CD14-positive monocyte (primary cell): ENCODE measurements around the gene ADORA3. TPM values are rescaled to one million over a fixed set of nuclear protein-coding genes. Genes with fewer than 3 reads are reported as not detected.

Source experiments
- DNase-seq, 3 donors: peaks; one replicate each; pipeline ENCODE4 v3.0.0-alpha.2; 2011 to 2022
- H2AFZ ChIP-seq: 2 replicates; pipeline ENCODE4 v1.6.0; 2012; ENCODE audit warnings: mild to moderate bottlenecking, low read depth, low read length, inconsistent platforms; ENCODE audit not compliant: insufficient read depth, poor library complexity, severe bottlenecking
- H3K27ac ChIP-seq, 2 donors: 1 replicate in 1 of 2; 2 replicates in 1 of 2; pipeline ENCODE4 v1.5.1; 2012 to 2013; ENCODE audit warnings: low read length in 2 of 2, control low read depth in 1 of 2, inconsistent platforms in 1 of 2, low read depth in 1 of 2, mild to moderate bottlenecking in 1 of 2
- H3K27me3 ChIP-seq, 2 donors: one replicate each; pipeline versions ENCODE4 v1.6.0 to v1.6.1; 2011 to 2013; ENCODE audit warnings: low read length in 2 of 2; ENCODE audit not compliant: control insufficient read depth in 2 of 2, insufficient read depth in 2 of 2
- H3K36me3 ChIP-seq, 2 donors: replicated peaks in 1 of 2; 1 replicate in 1 of 2; 2 replicates in 1 of 2; pipeline versions ENCODE4 v1.5.1 to v1.6.1; 2012 to 2013; ENCODE audit warnings: low read length in 2 of 2, control low read depth in 1 of 2, inconsistent platforms in 1 of 2, mild to moderate bottlenecking in 1 of 2; ENCODE audit not compliant: insufficient read depth in 2 of 2, control insufficient read depth in 1 of 2
- H3K4me1 ChIP-seq, 2 donors: 1 replicate in 1 of 2; 2 replicates in 1 of 2; pipeline versions ENCODE4 v1.5.1 to v1.6.1; 2012 to 2013; ENCODE audit warnings: low read length in 2 of 2, control low read depth in 1 of 2, inconsistent platforms in 1 of 2, mild to moderate bottlenecking in 1 of 2, moderate library complexity in 1 of 2; ENCODE audit not compliant: insufficient read depth in 2 of 2, control insufficient read depth in 1 of 2
- H3K4me2 ChIP-seq: replicated peaks from 2 replicates; pipeline ENCODE3; 2012; ENCODE audit warnings: low read length, moderate library complexity, mild to moderate bottlenecking; ENCODE audit not compliant: poor library complexity, severe bottlenecking; ENCODE audit errors: extremely low read depth
- H3K4me3 ChIP-seq, 3 experiments: fragments of 200-600 bp in 1 of 3; sonication (generic) in 1 of 3; replicated peaks in 1 of 3; 1 replicate in 2 of 3; 2 replicates in 1 of 3; pipeline ENCODE4 v1.5.1; 2011 to 2013; ENCODE audit warnings: low read length in 3 of 3, mild to moderate bottlenecking in 3 of 3, control low read depth in 2 of 3, low read depth in 2 of 3, inconsistent platforms in 1 of 3, moderate library complexity in 1 of 3
- H3K79me2 ChIP-seq: 2 replicates; pipeline ENCODE4 v1.6.0; 2012; ENCODE audit warnings: mild to moderate bottlenecking, control low read depth, inconsistent platforms, low read length, moderate library complexity; ENCODE audit not compliant: insufficient read depth
- H3K9ac ChIP-seq: 2 replicates; pipeline ENCODE4 v1.6.0; 2017; ENCODE audit warnings: low read length, mild to moderate bottlenecking; ENCODE audit not compliant: insufficient read depth, poor library complexity, severe bottlenecking
- H3K9me3 ChIP-seq, 2 donors: replicated peaks in 1 of 2; 1 replicate in 1 of 2; 2 replicates in 1 of 2; pipeline versions ENCODE4 v1.5.1 to v1.6.1; 2012 to 2013; ENCODE audit warnings: low read length in 2 of 2, control low read depth in 1 of 2; ENCODE audit not compliant: control insufficient read depth in 1 of 2, insufficient read depth in 1 of 2
- H4K20me1 ChIP-seq: 2 replicates; pipeline ENCODE4 v1.6.0; 2012; ENCODE audit warnings: mild to moderate bottlenecking, low read length, control low read depth, moderate library complexity; ENCODE audit not compliant: insufficient read depth
- H3K27ac Mint-ChIP-seq, 7 donors: one replicate each; pipeline ENCODE4 v1.8.0; 2020; ENCODE audit warnings: mild to moderate bottlenecking in 7 of 7, mixed read lengths in 7 of 7, moderate library complexity in 6 of 7, inconsistent platforms in 2 of 7
- H3K27me3 Mint-ChIP-seq, 3 donors: one replicate each; pipeline ENCODE4 v1.8.0; 2021 to 2022; ENCODE audit warnings: low read depth in 3 of 3, mild to moderate bottlenecking in 3 of 3, mixed read lengths in 3 of 3, moderate library complexity in 3 of 3, inconsistent platforms in 1 of 3
- H3K36me3 Mint-ChIP-seq, 2 donors: one replicate each; pipeline ENCODE4 v1.8.0; 2020; ENCODE audit warnings: mixed read lengths in 2 of 2, inconsistent platforms in 1 of 2, mild to moderate bottlenecking in 1 of 2
- H3K4me1 Mint-ChIP-seq: one replicate; pipeline ENCODE4 v1.8.0; 2020; ENCODE audit warnings: mild to moderate bottlenecking, mixed read lengths
- H3K4me3 Mint-ChIP-seq, 2 donors: one replicate each; pipeline ENCODE4 v1.8.0; 2020; ENCODE audit warnings: mild to moderate bottlenecking in 2 of 2, mixed read lengths in 2 of 2, moderate library complexity in 1 of 2
- H3K9me3 Mint-ChIP-seq, 7 donors: one replicate each; pipeline ENCODE4 v1.8.0; 2020 to 2022; ENCODE audit warnings: mixed read lengths in 7 of 7, mild to moderate bottlenecking in 6 of 7, moderate library complexity in 6 of 7, inconsistent platforms in 2 of 7
- WGBS: methylation state at CpG from one replicate; pipeline ENCODE4 v1.1.5; 2013; ENCODE audit warnings: missing lambda C conversion rate; ENCODE audit not compliant: insufficient coverage; 5-methylcytosine and 5-hydroxymethylcytosine counted together
- intact Hi-C, 2 donors: fragments of 100-400 bp; cut with micrococcal nuclease; formaldehyde crosslinking; loops; one replicate each; pipeline versions ENCODE4 v1.15.0 to v1.15.1; 2023
- polyA plus RNA-seq, 3 donors: library from polyadenylated mRNA; depleted of rRNA in 1 of 3; unstranded in 2 of 3; stranded (reverse) in 1 of 3; fragments of 300-500 nt in 2 of 3; fragments of >200 nt in 1 of 3; fragmentation: Illumina TruSeq in 2 of 3; gene quantifications; 1 replicate in 2 of 3; 2 replicates in 1 of 3; pipeline ENCODE4 v1.2.3, GENCODE V29; 2012 to 2021
- TF ChIP-seq, protein P1 (sequence below): fragments of 200-600 bp; IDR thresholded peaks from one replicate; pipeline ENCODE4 v1.8.0; 2022; ENCODE audit warnings: antibody characterized with exemption, mild to moderate bottlenecking

ADORA3 gene
- polyA plus RNA-seq, 3 donors, result 1.1 to 2.7 (median 1.2) TPM

DNA sequence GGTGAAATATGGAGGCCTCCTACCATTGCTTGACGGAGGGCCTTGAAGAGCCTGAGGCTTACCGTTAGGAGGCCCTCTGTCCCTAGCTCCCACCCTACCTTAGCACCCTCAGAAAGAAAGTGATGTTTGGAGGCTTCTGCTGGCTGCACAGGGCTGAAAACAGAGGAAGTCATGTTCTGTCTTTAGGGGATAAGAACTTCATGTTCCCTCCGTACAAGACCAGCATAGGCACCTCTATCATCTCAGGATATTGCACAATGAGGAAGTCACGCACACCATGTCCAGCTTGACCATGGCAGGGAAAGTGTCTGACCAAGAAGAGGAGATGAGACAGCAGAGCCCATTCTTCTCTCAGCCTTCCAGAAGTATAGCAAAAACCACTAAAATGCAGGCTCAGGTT is 13.8 kb downstream of the ADORA3 start:
- Histone ChIP-seq H3K36me3 (no peaks in the 10 kb centered on the region), H3K9me3 (no peaks in the 10 kb centered on the region), H3K4me1 (peaks cover 54 to 55% of the 10 kb centered on the region in 2 donors), H3K9ac (peak overlapping the region; percentile 32), H3K27ac (peak overlapping the region; percentile 74 to 93), H3K27me3 (no peaks in the 10 kb centered on the region), H3K4me3 (peak overlapping the region in 1 of 3 experiments; percentile 35), H4K20me1 (no peaks in the 10 kb centered on the region), H2AFZ (peak overlapping the region; percentile 56), H3K4me2 (peak overlapping the region; percentile 46), H3K79me2 (no peaks in the 10 kb centered on the region)
- 0% methylated on average over 1 of the region's 4 CpGs for WGBS
- peak overlapping the region in 1 of 2 donors; percentile 22 for H3K4me3 Mint-ChIP-seq
- H3K9me3 Mint-ChIP-seq, result no peaks in the 10 kb centered on the region
- TF ChIP-seq, protein P1, sequence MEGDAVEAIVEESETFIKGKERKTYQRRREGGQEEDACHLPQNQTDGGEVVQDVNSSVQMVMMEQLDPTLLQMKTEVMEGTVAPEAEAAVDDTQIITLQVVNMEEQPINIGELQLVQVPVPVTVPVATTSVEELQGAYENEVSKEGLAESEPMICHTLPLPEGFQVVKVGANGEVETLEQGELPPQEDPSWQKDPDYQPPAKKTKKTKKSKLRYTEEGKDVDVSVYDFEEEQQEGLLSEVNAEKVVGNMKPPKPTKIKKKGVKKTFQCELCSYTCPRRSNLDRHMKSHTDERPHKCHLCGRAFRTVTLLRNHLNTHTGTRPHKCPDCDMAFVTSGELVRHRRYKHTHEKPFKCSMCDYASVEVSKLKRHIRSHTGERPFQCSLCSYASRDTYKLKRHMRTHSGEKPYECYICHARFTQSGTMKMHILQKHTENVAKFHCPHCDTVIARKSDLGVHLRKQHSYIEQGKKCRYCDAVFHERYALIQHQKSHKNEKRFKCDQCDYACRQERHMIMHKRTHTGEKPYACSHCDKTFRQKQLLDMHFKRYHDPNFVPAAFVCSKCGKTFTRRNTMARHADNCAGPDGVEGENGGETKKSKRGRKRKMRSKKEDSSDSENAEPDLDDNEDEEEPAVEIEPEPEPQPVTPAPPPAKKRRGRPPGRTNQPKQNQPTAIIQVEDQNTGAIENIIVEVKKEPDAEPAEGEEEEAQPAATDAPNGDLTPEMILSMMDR, result no peak
- intact Hi-C loops, result loop anchor here in 1 of 2 donors (10.0 kb wide), 2 partner anchors 165 to 255 kb away; no protein-coding TSS in a partner anchor
- no peaks in the 10 kb centered on the region for H3K36me3 Mint-ChIP-seq
- H3K27me3 Mint-ChIP-seq, result no peaks in the 10 kb centered on the region
- peak; percentile 71 to 92 (median 90) for DNase-seq
- peak overlapping the region; percentile 88 to 96 (median 94) for H3K27ac Mint-ChIP-seq
- H3K4me1 Mint-ChIP-seq, result peaks cover 50% of the 10 kb centered on the region

- no peaks in the 10 kb centered on the region for H3K36me3 Mint-ChIP-seq
- no peak for DNase-seq
- over 99% methylated on average over 8 of the region's 9 CpGs for WGBS
Observed at GRCh38 chr1:111488669-111489068, 14.8 kb downstream of the ADORA3 start.

More at GRCh38 chr1:111488669-111489068, 14.8 kb downstream of the ADORA3 start:
- no peaks in the 10 kb centered on the region for H3K27me3 ChIP-seq
- no peaks in the 10 kb centered on the region for H3K79me2 ChIP-seq
- H3K4me2 ChIP-seq, result peak overlapping the region; percentile 17
- intact Hi-C loops, result loop anchor here in 1 of 2 donors (10.0 kb wide), 2 partner anchors 166 to 256 kb away; no protein-coding TSS in a partner anchor
- no peaks in the 10 kb centered on the region for H4K20me1 ChIP-seq
- no peaks in the 10 kb centered on the region for H3K9me3 ChIP-seq
- no peaks in the 10 kb centered on the region for H3K27me3 Mint-ChIP-seq
- H3K4me1 ChIP-seq, result peaks cover 63 to 64% of the 10 kb centered on the region in 2 donors
- TF ChIP-seq, protein P1, result no peak
- no peaks in the 10 kb centered on the region for H3K9me3 Mint-ChIP-seq
- H3K27ac Mint-ChIP-seq, result peak overlapping the region in 6 of 7 donors; percentile 20 to 96 (median 91)
- no peak overlapping the region for H3K9ac ChIP-seq
- H3K4me3 ChIP-seq, result peak overlapping the region in 1 of 3 experiments; percentile 10
- peaks cover 59% of the 10 kb centered on the region for H3K4me1 Mint-ChIP-seq
- H2AFZ ChIP-seq, result no peak overlapping the region
- H3K36me3 ChIP-seq, result no peaks in the 10 kb centered on the region
- H3K4me3 Mint-ChIP-seq, result no peak overlapping the region
- peak overlapping the region in 1 of 2 donors; percentile 93 for H3K27ac ChIP-seq
